Measurements from ENCODE around the gene ELP4. TPM values are rescaled to one million over a fixed set of nuclear protein-coding genes. Genes with fewer than 3 reads are reported as not detected.

ELP4 gene
- total RNA-seq, 1 donor from 2014 or later = 147 TPM

GRCh38 chr11:31797190-31798056 lies 287.9 kb downstream of the ELP4 start:
- DNase-seq (ENCODE audit: low spot score) = peak; percentile 60
- Histone ChIP-seq H3K27ac (peak overlapping the region; percentile 60), H3K9me3 (ENCODE audit: low read depth) (no peaks in the 10 kb centered on the region), H3K9ac (no peak overlapping the region), H3K36me3 (peaks cover 39% of the 10 kb centered on the region), H3F3A (ENCODE audit: low read depth) (peaks cover 96% of the 10 kb centered on the region), H3K4me1 (peaks cover 77% of the 10 kb centered on the region), H3K4me3 (peak overlapping the region; percentile 13), H3K79me2 (ENCODE audit: low read depth) (peaks cover 44% of the 10 kb centered on the region), H2AFZ (replicated peaks) (no peak overlapping the region), H4K20me1 (ENCODE audit: low read depth) (peaks cover 69% of the 10 kb centered on the region), H3K4me2 (peak overlapping the region; percentile 68), H3K27me3 (peaks cover 37% of the 10 kb centered on the region)
- Mint-ChIP-seq H3K4me3 (peak overlapping the region; percentile 71), H3K4me1 (peaks cover 45% of the 10 kb centered on the region), H3K36me3 (peaks cover 71% of the 10 kb centered on the region), H3K27me3 (ENCODE audit: insufficient read depth, low read depth) (peaks cover 24% of the 10 kb centered on the region), H3K9me3 (peaks cover 11% of the 10 kb centered on the region), H3K27ac (no peak overlapping the region)
- TF ChIP-seq EZH2phosphoT487 (IDR thresholded peaks at IDR 0.05) (no peak), EZH2 (IDR thresholded peaks at IDR 0.05) (no peak), CTCF (IDR thresholded peaks at IDR 0.05) (no peak)

- Histone ChIP-seq H3K36me3 (peaks cover 35% of the 10 kb centered on the region), H3K27me3 (peaks cover 44% of the 10 kb centered on the region), H3K4me2 (peak overlapping the region; percentile 68), H3K4me1 (peaks cover 84% of the 10 kb centered on the region), H3K9ac (no peak overlapping the region), H3K79me2 (ENCODE audit: low read depth) (peaks cover 44% of the 10 kb centered on the region), H3K9me3 (ENCODE audit: low read depth) (no peaks in the 10 kb centered on the region), H2AFZ (replicated peaks) (no peak overlapping the region), H3K27ac (peak overlapping the region; percentile 60), H4K20me1 (ENCODE audit: low read depth) (peaks cover 74% of the 10 kb centered on the region), H3K4me3 (peak overlapping the region; percentile 13), H3F3A (ENCODE audit: low read depth) (peaks cover 95% of the 10 kb centered on the region)
- peaks cover 26% of the 10 kb centered on the region for H3K27me3 Mint-ChIP-seq (ENCODE audit: insufficient read depth, low read depth)
- peaks cover 45% of the 10 kb centered on the region for H3K4me1 Mint-ChIP-seq
- H3K36me3 Mint-ChIP-seq = peaks cover 69% of the 10 kb centered on the region
- H3K4me3 Mint-ChIP-seq = peak overlapping the region; percentile 71
- H3K9me3 Mint-ChIP-seq = peaks cover 11% of the 10 kb centered on the region
- TF ChIP-seq EZH2phosphoT487 (IDR thresholded peaks at IDR 0.05) (no peak), CTCF (IDR thresholded peaks at IDR 0.05) (no peak), EZH2 (IDR thresholded peaks at IDR 0.05) (no peak)
- DNase-seq (ENCODE audit: low spot score) = peak; percentile 71
- H3K27ac Mint-ChIP-seq = no peak overlapping the region
Observed at GRCh38 chr11:31798057-31798553, 288.5 kb downstream of the ELP4 start.

- H3K27me3 ChIP-seq = peaks cover 51% of the 10 kb centered on the region
Observed at GRCh38 chr11:31798554-31799434, 289.2 kb downstream of the ELP4 start.

More at GRCh38 chr11:31798554-31799434, 289.2 kb downstream of the ELP4 start:
- Histone ChIP-seq H3K4me2 (peak overlapping the region; percentile 68), H3K9ac (no peak overlapping the region), H3K9me3 (ENCODE audit: low read depth) (no peaks in the 10 kb centered on the region), H3K79me2 (ENCODE audit: low read depth) (peaks cover 47% of the 10 kb centered on the region), H3F3A (ENCODE audit: low read depth) (peaks cover 95% of the 10 kb centered on the region), H3K4me1 (peaks cover 90% of the 10 kb centered on the region), H3K27ac (peak overlapping the region; percentile 60), H2AFZ (replicated peaks) (no peak overlapping the region), H3K36me3 (peaks cover 33% of the 10 kb centered on the region), H3K4me3 (peak overlapping the region; percentile 39), H4K20me1 (ENCODE audit: low read depth) (peaks cover 74% of the 10 kb centered on the region)
- Mint-ChIP-seq H3K27me3 (ENCODE audit: insufficient read depth, low read depth) (peaks cover 31% of the 10 kb centered on the region), H3K4me1 (peaks cover 52% of the 10 kb centered on the region), H3K27ac (no peak overlapping the region), H3K4me3 (peak overlapping the region; percentile 73), H3K36me3 (peaks cover 69% of the 10 kb centered on the region), H3K9me3 (peaks cover 11% of the 10 kb centered on the region)
- TF ChIP-seq EZH2 (IDR thresholded peaks at IDR 0.05) = no peak
- peak; percentile 65 for TF ChIP-seq CTCF (IDR thresholded peaks at IDR 0.05)
- peak; percentile 94 for DNase-seq (ENCODE audit: low spot score)

All from neural progenitor cell (in vitro differentiated cells).